HepG2 (cell line): ENCODE results near the gene AKR7A2. TPM values are rescaled to one million over a fixed set of nuclear protein-coding genes. Genes with fewer than 3 reads are reported as not detected.

ENCODE experiments used
- ATAC-seq: fragments of 200-7000 bp; cut with Tn5 transposase; 3 replicates; pipeline ENCODE4 v1.9.1; 2020; ENCODE audit warnings: mild to moderate bottlenecking, moderate library complexity
- BruUV-seq: library from RNA; stranded (reverse); fragments of 400-500 nt; replicated peaks from 2 replicates; lab custom pipeline; 2021; lab: Mats Ljungman, UMichigan
- CTCF ChIA-PET: fragments of 300-600 bp; formaldehyde crosslinking; extraction: SDS; loops from one replicate; lab custom pipeline; 2021; ENCODE audit warnings: low total read pairs, inconsistent platforms, low intra/inter-chr PET ratio; lab: Yijun Ruan, JAX
- POLR2A ChIA-PET: fragments of 350-600 bp; sonication (Branson Sonifier 250); formaldehyde crosslinking; loops from one replicate; lab custom pipeline; 2020; ENCODE audit warnings: antibody characterized with exemption, inconsistent platforms; lab: Yijun Ruan, JAX
- DNase-seq: peaks from one replicate; pipeline ENCODE4 v3.0.0-alpha.2; 2015; ENCODE audit warnings: low spot score
- FAIRE-seq: peaks from 3 replicates; lab custom pipeline; 2011; peaks lifted over from hg19 to GRCh38; lab: Jason Lieb, UNC
- H2AFZ ChIP-seq: one replicate; pipeline ENCODE4 v1.6.1; 2011; ENCODE audit warnings: low read length, inconsistent platforms
- H3K27ac ChIP-seq: fragments of 300-600 bp; 3 replicates; pipeline ENCODE4 v1.8.0; 2011; ENCODE audit warnings: mixed run types, mild to moderate bottlenecking, mixed read lengths, low read length, inconsistent platforms; ENCODE audit not compliant: insufficient read depth; ENCODE audit errors: extremely low read length
- H3K27me3 ChIP-seq, 2 experiments: fragments of 200-600 bp in 1 of 2; 2 replicates in 1 of 2; 3 replicates in 1 of 2; pipeline versions ENCODE4 v1.6.0 to v1.8.0; 2011; ENCODE audit warnings: low read length in 2 of 2, mild to moderate bottlenecking in 2 of 2, moderate library complexity in 2 of 2, inconsistent platforms in 1 of 2; ENCODE audit not compliant: insufficient read depth in 2 of 2, control insufficient read depth in 1 of 2
- H3K36me3 ChIP-seq, 2 experiments: fragments of 200-600 bp in 1 of 2; replicated peaks in 1 of 2; 2 replicates in 1 of 2; 3 replicates in 1 of 2; pipeline versions ENCODE4 v1.5.1 to v1.8.0; 2011; ENCODE audit warnings: low read length in 2 of 2, inconsistent platforms in 1 of 2; ENCODE audit not compliant: insufficient read depth in 2 of 2, control insufficient read depth in 1 of 2
- H3K4me1 ChIP-seq: 2 replicates; pipeline ENCODE4 v1.5.1; 2012; ENCODE audit warnings: low read length, inconsistent platforms; ENCODE audit not compliant: insufficient read depth
- H3K4me2 ChIP-seq: 2 replicates; pipeline ENCODE4 v1.6.0; 2011; ENCODE audit warnings: low read depth, low read length, inconsistent platforms
- H3K4me3 ChIP-seq, 3 experiments: fragments of 200-600 bp in 1 of 3; sonication (generic), shearing (Covaris generic) in 1 of 3; replicated peaks in 1 of 3; 2 replicates each; pipeline ENCODE4 v1.5.1; 2011 to 2016; ENCODE audit warnings: low read length in 3 of 3, inconsistent platforms in 2 of 3, low read depth in 2 of 3, mild to moderate bottlenecking in 2 of 3, control low read depth in 1 of 3, mixed read lengths in 1 of 3; ENCODE audit not compliant: insufficient read depth in 1 of 3
- H3K79me2 ChIP-seq: one replicate; pipeline ENCODE4 v1.6.1; 2011; ENCODE audit warnings: low read length, inconsistent platforms; ENCODE audit not compliant: insufficient read depth
- H3K9ac ChIP-seq: 2 replicates; pipeline ENCODE4 v1.6.0; 2011; ENCODE audit warnings: mild to moderate bottlenecking, low read depth, low read length, inconsistent platforms; ENCODE audit not compliant: insufficient read depth
- H3K9me3 ChIP-seq: 2 replicates; pipeline ENCODE4 v1.5.1; 2012; ENCODE audit warnings: mild to moderate bottlenecking, low read length
- H4K20me1 ChIP-seq: 2 replicates; pipeline ENCODE4 v1.6.0; 2011; ENCODE audit warnings: inconsistent platforms, mild to moderate bottlenecking, low read length, moderate library complexity; ENCODE audit not compliant: insufficient read depth
- AKAP8 ChIP-seq: sonication (generic); formaldehyde crosslinking; IDR thresholded peaks from 2 replicates; pipeline ENCODE4 v1.5.1; 2020; ENCODE audit warnings: mild to moderate bottlenecking, missing genetic modification reagents
- ARID2 ChIP-seq: sonication (generic); formaldehyde crosslinking; IDR thresholded peaks from 2 replicates; pipeline ENCODE4 v1.8.1; 2022; ENCODE audit warnings: mild to moderate bottlenecking, missing genetic modification reagents, borderline replicate concordance
- ELF4 ChIP-seq: sonication (generic); formaldehyde crosslinking; IDR thresholded peaks from 2 replicates; pipeline ENCODE4 v1.5.0; 2020; ENCODE audit warnings: missing genetic modification reagents, mild to moderate bottlenecking, moderate library complexity, borderline replicate concordance
- GZF1 ChIP-seq: sonication (generic); formaldehyde crosslinking; IDR thresholded peaks from 2 replicates; pipeline ENCODE4 v1.5.1; 2020; ENCODE audit warnings: mild to moderate bottlenecking, missing genetic modification reagents
- HOXA5 ChIP-seq: sonication (generic); formaldehyde crosslinking; IDR thresholded peaks from 2 replicates; pipeline ENCODE4 v1.4.0; 2020; ENCODE audit warnings: missing genetic modification reagents
- MTA3 ChIP-seq: sonication (generic); formaldehyde crosslinking; IDR thresholded peaks from 2 replicates; pipeline ENCODE4 v1.4.0; 2020; ENCODE audit warnings: missing genetic modification reagents
- NAIF1 ChIP-seq: sonication (generic); formaldehyde crosslinking; IDR thresholded peaks from 2 replicates; pipeline ENCODE4 v1.5.0; 2020; ENCODE audit warnings: mild to moderate bottlenecking, missing genetic modification reagents, borderline replicate concordance
- NFKBIZ ChIP-seq: IDR thresholded peaks from 2 replicates; pipeline ENCODE4 v1.6.1; 2018; ENCODE audit warnings: missing genetic modification reagents, missing compliant biosample characterization
- NR2F6 ChIP-seq, 2 experiments: IDR thresholded peaks; 2 replicates each; pipeline ENCODE4 v1.6.1; 2016; ENCODE audit warnings: antibody characterized with exemption in 1 of 2, mild to moderate bottlenecking in 1 of 2
- PAF1 ChIP-seq: IDR thresholded peaks from 2 replicates; pipeline ENCODE4 v1.6.1; 2016; ENCODE audit warnings: missing genetic modification reagents, missing compliant biosample characterization
- PAXIP1 ChIP-seq: sonication (generic); formaldehyde crosslinking; conservative IDR thresholded peaks from 2 replicates; pipeline ENCODE4 v1.4.0; 2020; ENCODE audit warnings: mild to moderate bottlenecking, missing genetic modification reagents, moderate library complexity
- POLR2AphosphoS2 ChIP-seq: IDR thresholded peaks from 2 replicates; pipeline ENCODE4 v1.6.1; 2011; ENCODE audit warnings: low read depth, low read length, improper control_type of control experiment
- RNF2 ChIP-seq: fragments of 450-650 bp; conservative IDR thresholded peaks from 2 replicates; pipeline ENCODE4 v1.6.1; 2016; ENCODE audit warnings: low read depth
- SRSF9 ChIP-seq: fragments of 200-400 bp; formaldehyde crosslinking; IDR thresholded peaks from 2 replicates; pipeline ENCODE4 v1.6.1; 2018; ENCODE audit warnings: borderline replicate concordance, mild to moderate bottlenecking, low read depth, low read length; ENCODE audit not compliant: insufficient read depth, poor library complexity, severe bottlenecking
- ZNF230 ChIP-seq: sonication (generic); formaldehyde crosslinking; IDR thresholded peaks from 2 replicates; pipeline ENCODE4 v1.4.0; 2020; ENCODE audit warnings: mild to moderate bottlenecking, missing genetic modification reagents
- ZNF282 ChIP-seq: fragments of 450-650 bp; IDR thresholded peaks from 2 replicates; pipeline ENCODE4 v1.6.1; 2018; ENCODE audit not compliant: partially characterized antibody
- ZNF329 ChIP-seq: sonication (generic); formaldehyde crosslinking; IDR thresholded peaks from 2 replicates; pipeline ENCODE4 v1.9.0; 2021; ENCODE audit warnings: low read depth, mild to moderate bottlenecking, missing genetic modification reagents
- ZNF839 ChIP-seq: sonication (generic); formaldehyde crosslinking; IDR thresholded peaks from 2 replicates; pipeline ENCODE4 v1.4.0; 2020; ENCODE audit warnings: missing genetic modification reagents, mild to moderate bottlenecking, borderline replicate concordance
- WGBS: methylation state at CpG from one replicate; pipeline ENCODE4 v1.1.6; 2017; ENCODE audit warnings: low lambda C conversion rate; 5-methylcytosine and 5-hydroxymethylcytosine counted together
- in situ Hi-C: cut with HindIII; loops from 2 replicates; pipeline ENCODE4 v1.10.0; 2017; ENCODE audit warnings: low pct_unique_long_range_greater_than_20kb; ENCODE audit not compliant: extremely low pct_ligation_motif_present
- intact Hi-C: fragments of 100-400 bp; cut with micrococcal nuclease; formaldehyde crosslinking; loops from one replicate; pipeline ENCODE4 v1.10.0; 2022; ENCODE audit not compliant: unreplicated experiment
- polyA plus RNA-seq, 8 experiments: library from polyadenylated mRNA; depleted of rRNA in 3 of 8; stranded (reverse) in 7 of 8; unstranded in 1 of 8; fragments of >200 nt; fragmentation: Illumina TruSeq in 4 of 8; extraction: Trizol in 4 of 8; gene quantifications; 2 replicates each; pipeline versions ENCODE4 v1.2.1 to v1.2.3, GENCODE V29; 2011 to 2016; ENCODE audit warnings: low read depth in 4 of 8, missing spikeins in 1 of 8, mixed read lengths in 1 of 8; ENCODE audit not compliant: insufficient read depth in 1 of 8
- total RNA-seq, 5 experiments: library from RNA; depleted of rRNA; stranded (reverse); fragments of >200 nt; fragmentation: Illumina TruSeq; extraction: Trizol; gene quantifications; 2 replicates each; pipeline ENCODE4 v1.2.3, GENCODE V29; 2016; ENCODE audit warnings: low read depth in 1 of 5

Gene AKR7A2
- total and polyA plus RNA-seq, 2 of the 13 experiments (the other 11 are each of a cell fraction or from before 2014, with no cell fraction given), result 45.2 to 75.6 TPM

GRCh38 chr1:19354531-19354981 is 42.6 kb upstream of the AKR7A2 start:
- in situ Hi-C loops, result no loop called here
- POLR2A ChIA-PET, result no interaction called here
- BruUV-seq, result no TSS peak
- intact Hi-C loops, result no loop called here
- 100% methylated on average over 6 of the region's 6 CpGs for WGBS
- no peak overlapping the region for H3K4me2 ChIP-seq
- H2AFZ ChIP-seq, result no peak overlapping the region
- CTCF ChIA-PET, result no interaction called here
- no peak overlapping the region for H3K9ac ChIP-seq
- no peaks in the 10 kb centered on the region for H3K4me1 ChIP-seq
- H3K79me2 ChIP-seq, result no peaks in the 10 kb centered on the region
- FAIRE-seq (no peak), ATAC-seq (no peak)
- no peak for TF ChIP-seq NR2F6 (IDR thresholded peaks at IDR 0.05)
- TF ChIP-seq NR2F6 (CRISPR knock-in tag; IDR thresholded peaks at IDR 0.05), result no peak
- TF ChIP-seq ELF4, result no peak
- no peak for TF ChIP-seq MTA3
- TF ChIP-seq ZNF230 (CRISPR knock-in tag), result no peak
- TF ChIP-seq ZNF282, result no peak
- no peak for TF ChIP-seq HOXA5
- TF ChIP-seq ZNF839 (CRISPR knock-in tag), result no peak
- TF ChIP-seq PAF1 (CRISPR knock-in tag), result no peak
- TF ChIP-seq RNF2, result no peak
- TF ChIP-seq ARID2, result no peak
- TF ChIP-seq, all 625 proteins: peak for 0
- no peaks in the 10 kb centered on the region for H3K9me3 ChIP-seq
- no peak for DNase-seq
- no peak overlapping the region for H3K27ac ChIP-seq
- H3K27me3 ChIP-seq, result no peaks in the 10 kb centered on the region
- no peak overlapping the region for H3K4me3 ChIP-seq
- H4K20me1 ChIP-seq, result no peaks in the 10 kb centered on the region
- peaks cover 34 to 67% of the 10 kb centered on the region in 2 experiments for H3K36me3 ChIP-seq

- H3K4me2 ChIP-seq, result no peak overlapping the region
- H3K9ac ChIP-seq, result no peak overlapping the region
- no peaks in the 10 kb centered on the region for H3K79me2 ChIP-seq
- no peak overlapping the region for H2AFZ ChIP-seq
- peaks cover 37 to 73% of the 10 kb centered on the region in 2 experiments for H3K36me3 ChIP-seq
- no peaks in the 10 kb centered on the region for H4K20me1 ChIP-seq
- DNase-seq (no peak), ATAC-seq (no peak; the same call in 2 of the 3 replicates)
- no peak overlapping the region for H3K4me3 ChIP-seq
- no peaks in the 10 kb centered on the region for H3K27me3 ChIP-seq
- CTCF ChIA-PET, result no interaction called here
- TF ChIP-seq POLR2AphosphoS2 (no peak), GZF1 (no peak), NAIF1 (CRISPR knock-in tag) (no peak), ZNF329 (no peak), NFKBIZ (CRISPR knock-in tag) (no peak), SRSF9 (no peak), PAXIP1 (no peak), AKAP8 (CRISPR knock-in tag) (no peak)
- TF ChIP-seq, all 625 proteins: peak for 0
- no peak for FAIRE-seq
- BruUV-seq, result no TSS peak
- intact Hi-C loops (no loop called here), in situ Hi-C loops (no loop called here)
- 93% methylated on average over 6 of the region's 8 CpGs for WGBS
- H3K4me1 ChIP-seq, result no peaks in the 10 kb centered on the region
- POLR2A ChIA-PET, result no interaction called here
- no peak overlapping the region for H3K27ac ChIP-seq
- no peaks in the 10 kb centered on the region for H3K9me3 ChIP-seq
Observed at GRCh38 chr1:19353596-19353995, 41.7 kb upstream of the AKR7A2 start.
